SH-SY5Y (cell line): ENCODE results near the gene SLC24A5.

Experiments
- GATA2 ChIP-seq: IDR thresholded peaks from 2 replicates; pipeline ENCODE4 v1.6.1; 2011; ENCODE audit warnings: mild to moderate bottlenecking, low read depth, low read length
- GATA3 ChIP-seq: IDR thresholded peaks from 2 replicates; pipeline ENCODE4 v1.6.1; 2011; ENCODE audit warnings: low read depth, mild to moderate bottlenecking, low read length, moderate library complexity

DNA sequence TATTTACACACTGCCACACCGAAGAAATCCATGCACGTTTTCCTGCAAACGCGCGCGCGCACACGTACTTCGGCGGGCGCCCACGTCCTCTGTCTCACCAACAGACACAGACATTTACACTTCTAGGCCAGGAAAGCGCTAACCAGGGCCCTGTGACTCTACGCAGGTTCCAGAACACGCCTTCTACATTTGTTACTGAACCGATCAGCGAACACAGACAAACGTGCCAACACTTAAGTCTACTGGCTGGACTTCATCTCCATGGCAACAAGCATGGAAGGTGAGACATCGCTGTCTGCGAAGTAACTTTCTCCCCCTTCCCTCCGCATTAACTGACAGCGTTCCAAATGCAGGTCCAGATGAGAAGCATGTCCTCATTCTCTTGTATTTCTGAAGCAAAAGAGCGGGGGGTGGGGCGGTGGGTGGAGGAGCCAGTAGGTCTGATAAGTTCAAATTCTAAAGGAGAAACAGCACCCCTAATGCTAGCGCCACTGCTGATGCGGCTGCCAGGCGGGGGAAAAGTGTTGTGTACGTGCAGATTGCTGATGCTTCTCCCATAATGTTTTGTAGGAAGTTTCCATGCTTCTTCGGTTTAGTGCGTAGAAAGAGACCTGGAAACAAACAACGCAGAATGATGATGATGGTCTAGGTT, 70.9 kb downstream of the SLC24A5 start, which contains the start of gene CTXN2:
- TF ChIP-seq GATA2 (no peak), GATA3 (no peak)
